Fibroblast of lung (primary cell): ENCODE measurements around the gene EPHB2. TPM values are rescaled to one million over a fixed set of nuclear protein-coding genes. Genes with fewer than 3 reads are reported as not detected.

ENCODE experiments used
- DNase-seq, 2 donors: peaks; one replicate each; pipeline versions ENCODE4 v3.0.0 to v3.0.0-alpha.2; 2010; ENCODE audit warnings: low read depth in 2 of 2
- H2AFZ ChIP-seq: 2 replicates; pipeline ENCODE4 v1.5.1; 2012; ENCODE audit warnings: low read length, control low read depth, inconsistent platforms
- H3K27ac ChIP-seq: 2 replicates; pipeline ENCODE4 v1.5.1; 2011; ENCODE audit warnings: low read length, control low read depth; ENCODE audit not compliant: insufficient read depth
- H3K27me3 ChIP-seq: 2 replicates; pipeline ENCODE4 v1.5.1; 2011; ENCODE audit warnings: mild to moderate bottlenecking, low read length; ENCODE audit not compliant: control insufficient read depth, insufficient read depth
- H3K36me3 ChIP-seq: 2 replicates; pipeline ENCODE4 v1.5.1; 2011; ENCODE audit warnings: low read length; ENCODE audit not compliant: control insufficient read depth, insufficient read depth
- H3K4me1 ChIP-seq: 2 replicates; pipeline ENCODE4 v1.5.1; 2011; ENCODE audit warnings: low read length; ENCODE audit not compliant: control insufficient read depth, insufficient read depth; ENCODE audit errors: extremely low read depth
- H3K4me2 ChIP-seq: 2 replicates; pipeline ENCODE4 v1.5.1; 2011; ENCODE audit warnings: low read length, control low read depth; ENCODE audit not compliant: insufficient read depth; ENCODE audit errors: extremely low read depth
- H3K4me3 ChIP-seq, 4 experiments: fragments of 200-600 bp in 1 of 4; sonication (generic) in 1 of 4; replicated peaks in 1 of 4; 2 replicates each; pipeline ENCODE4 v1.5.1; 2011 to 2016; ENCODE audit warnings: low read length in 4 of 4, low read depth in 3 of 4, mild to moderate bottlenecking in 3 of 4, control low read depth in 2 of 4, inconsistent platforms in 1 of 4, mixed read lengths in 1 of 4; ENCODE audit not compliant: insufficient read depth in 1 of 4; ENCODE audit errors: control extremely low read depth in 1 of 4
- H3K79me2 ChIP-seq: 2 replicates; pipeline ENCODE4 v1.5.1; 2012; ENCODE audit warnings: mild to moderate bottlenecking, low read length, inconsistent platforms; ENCODE audit not compliant: control insufficient read depth, insufficient read depth
- H3K9ac ChIP-seq: 2 replicates; pipeline ENCODE4 v1.5.1; 2011; ENCODE audit warnings: mild to moderate bottlenecking, low read length, control low read depth; ENCODE audit not compliant: insufficient read depth
- H3K9me3 ChIP-seq: 2 replicates; pipeline ENCODE4 v1.5.1; 2012; ENCODE audit warnings: low read depth, low read length; ENCODE audit not compliant: control insufficient read depth, insufficient read depth
- H4K20me1 ChIP-seq: 2 replicates; pipeline ENCODE4 v1.5.1; 2011; ENCODE audit warnings: low read length; ENCODE audit not compliant: control insufficient read depth, insufficient read depth; ENCODE audit errors: extremely low read depth
- EZH2 ChIP-seq: IDR thresholded peaks from 2 replicates; pipeline ENCODE4 v1.5.1; 2012; ENCODE audit warnings: low read length, control low read depth, mild to moderate bottlenecking; ENCODE audit errors: missing control alignments
- polyA plus RNA-seq, 2 donors: library from polyadenylated mRNA; depleted of rRNA in 1 of 2; stranded (reverse) in 1 of 2; unstranded in 1 of 2; fragments of >200 nt; gene quantifications; 2 replicates each; pipeline ENCODE4 v1.2.1, GENCODE V29; 2011 to 2012; ENCODE audit warnings: missing spikeins in 1 of 2
- total RNA-seq: library from RNA; depleted of rRNA; stranded (reverse); fragments of >200 nt; gene quantifications from 2 replicates; pipeline ENCODE4 v1.2.1, GENCODE V29; 2014
- TF ChIP-seq, protein P1 (sequence below), 2 donors: IDR thresholded peaks in 1 of 2; conservative IDR thresholded peaks in 1 of 2; 1 replicate in 1 of 2; 2 replicates in 1 of 2; pipeline ENCODE4 v1.5.1; 2011 to 2012; ENCODE audit warnings: low read length in 2 of 2, control low read depth in 1 of 2, inconsistent platforms in 1 of 2, low read depth in 1 of 2, mild to moderate bottlenecking in 1 of 2

The EPHB2 gene
- total and polyA plus RNA-seq, 2 donors (not counting 1 experiment from before 2014, with no cell fraction given) = 4.1 to 11.2 TPM

DNA sequence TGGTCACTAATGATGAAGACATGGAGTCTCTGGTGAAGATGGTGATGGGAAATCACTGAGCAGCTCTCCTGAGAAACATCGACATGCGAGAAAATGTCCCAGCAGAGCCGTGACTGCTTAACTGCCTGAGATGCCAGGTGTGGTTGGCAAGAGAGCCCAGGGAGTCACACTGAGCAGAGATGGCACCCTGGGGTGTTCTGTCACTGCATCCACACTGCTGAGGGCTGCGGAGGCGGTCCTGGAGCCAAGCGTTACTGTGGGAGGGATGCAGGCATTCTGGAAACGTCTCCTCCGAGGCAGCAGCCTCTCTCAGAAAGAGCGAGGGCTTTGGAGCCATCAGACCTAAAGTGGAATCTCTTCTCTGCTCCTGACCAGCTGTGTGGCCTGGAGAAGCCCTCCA, 57.2 kb downstream of the EPHB2 start:
- no peaks in the 10 kb centered on the region for H3K4me1 ChIP-seq
- DNase-seq = no peak
- no peak overlapping the region for H2AFZ ChIP-seq
- H3K79me2 ChIP-seq = no peaks in the 10 kb centered on the region
- no peak overlapping the region for H3K4me3 ChIP-seq
- H3K27ac ChIP-seq = no peak overlapping the region
- no peak overlapping the region for H3K9ac ChIP-seq
- H3K27me3 ChIP-seq = no peaks in the 10 kb centered on the region
- no peaks in the 10 kb centered on the region for H3K36me3 ChIP-seq
- no peak overlapping the region for H3K4me2 ChIP-seq
- TF ChIP-seq EZH2 = no peak
- TF ChIP-seq, protein P1, sequence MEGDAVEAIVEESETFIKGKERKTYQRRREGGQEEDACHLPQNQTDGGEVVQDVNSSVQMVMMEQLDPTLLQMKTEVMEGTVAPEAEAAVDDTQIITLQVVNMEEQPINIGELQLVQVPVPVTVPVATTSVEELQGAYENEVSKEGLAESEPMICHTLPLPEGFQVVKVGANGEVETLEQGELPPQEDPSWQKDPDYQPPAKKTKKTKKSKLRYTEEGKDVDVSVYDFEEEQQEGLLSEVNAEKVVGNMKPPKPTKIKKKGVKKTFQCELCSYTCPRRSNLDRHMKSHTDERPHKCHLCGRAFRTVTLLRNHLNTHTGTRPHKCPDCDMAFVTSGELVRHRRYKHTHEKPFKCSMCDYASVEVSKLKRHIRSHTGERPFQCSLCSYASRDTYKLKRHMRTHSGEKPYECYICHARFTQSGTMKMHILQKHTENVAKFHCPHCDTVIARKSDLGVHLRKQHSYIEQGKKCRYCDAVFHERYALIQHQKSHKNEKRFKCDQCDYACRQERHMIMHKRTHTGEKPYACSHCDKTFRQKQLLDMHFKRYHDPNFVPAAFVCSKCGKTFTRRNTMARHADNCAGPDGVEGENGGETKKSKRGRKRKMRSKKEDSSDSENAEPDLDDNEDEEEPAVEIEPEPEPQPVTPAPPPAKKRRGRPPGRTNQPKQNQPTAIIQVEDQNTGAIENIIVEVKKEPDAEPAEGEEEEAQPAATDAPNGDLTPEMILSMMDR (conservative IDR thresholded peaks at IDR 0.05 in 1 of 2, IDR thresholded peaks at IDR 0.05 in 1 of 2; ENCODE audit: low read depth in 1 of 2, low read length in 2 of 2) = no peak
- H4K20me1 ChIP-seq = no peaks in the 10 kb centered on the region
- no peaks in the 10 kb centered on the region for H3K9me3 ChIP-seq

DNA sequence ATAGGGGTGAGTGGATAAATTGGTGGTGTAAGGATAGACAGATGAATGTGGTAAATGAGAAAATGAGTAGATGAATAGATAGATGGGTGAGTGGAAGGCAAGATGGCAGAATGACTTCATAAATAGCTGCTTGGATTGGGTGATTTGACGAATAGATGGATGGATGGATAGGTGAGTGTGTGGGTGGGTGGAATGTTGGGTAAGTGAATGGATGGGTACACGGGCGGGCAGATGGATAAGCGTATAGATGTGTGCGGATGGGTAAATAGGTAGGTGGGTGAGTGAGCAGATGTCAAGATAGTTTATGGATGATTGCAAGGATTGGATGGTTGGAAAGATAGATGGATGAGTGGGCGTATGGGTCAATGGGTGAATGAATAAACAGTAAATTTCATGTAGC, 59.3 kb downstream of the EPHB2 start:
- no peak overlapping the region for H3K4me2 ChIP-seq
- no peaks in the 10 kb centered on the region for H3K27me3 ChIP-seq
- H3K36me3 ChIP-seq = no peaks in the 10 kb centered on the region
- H3K9ac ChIP-seq = no peak overlapping the region
- no peak overlapping the region for H3K27ac ChIP-seq
- H3K4me1 ChIP-seq = peaks cover 7% of the 10 kb centered on the region
- H2AFZ ChIP-seq = no peak overlapping the region
- no peaks in the 10 kb centered on the region for H4K20me1 ChIP-seq
- no peak overlapping the region for H3K4me3 ChIP-seq
- TF ChIP-seq EZH2 = no peak
- TF ChIP-seq, protein P1 (conservative IDR thresholded peaks at IDR 0.05 in 1 of 2, IDR thresholded peaks at IDR 0.05 in 1 of 2; ENCODE audit: low read depth in 1 of 2, low read length in 2 of 2) = no peak
- DNase-seq = no peak
- no peaks in the 10 kb centered on the region for H3K79me2 ChIP-seq
- H3K9me3 ChIP-seq = no peaks in the 10 kb centered on the region

DNA sequence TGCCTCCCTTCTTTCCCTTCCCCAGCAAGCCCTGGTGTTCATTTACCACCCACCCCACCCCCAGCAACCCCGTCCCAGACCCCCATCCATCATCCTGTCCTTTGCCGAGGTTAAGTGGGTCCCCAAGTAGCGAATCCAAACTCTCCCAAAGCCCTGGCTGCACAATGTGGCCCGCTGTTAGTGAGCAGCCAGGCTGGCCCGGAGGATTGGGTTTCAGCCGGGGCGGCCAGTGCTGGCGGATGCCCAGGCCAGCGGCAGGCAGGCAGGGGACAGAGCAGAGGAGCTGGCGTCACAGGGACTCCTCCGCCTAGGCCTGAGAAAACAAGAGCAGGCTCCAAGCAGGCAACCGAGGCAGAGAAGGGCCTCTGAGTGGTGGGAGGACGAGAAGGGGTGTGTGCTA, 61.4 kb downstream of the EPHB2 start:
- no peak for TF ChIP-seq EZH2
- TF ChIP-seq, protein P1 (conservative IDR thresholded peaks at IDR 0.05 in 1 of 2, IDR thresholded peaks at IDR 0.05 in 1 of 2; ENCODE audit: low read depth in 1 of 2, low read length in 2 of 2) = no peak
- peak in 1 of 2 donors; percentile 51 for DNase-seq
- Histone ChIP-seq H3K36me3 (no peaks in the 10 kb centered on the region), H3K27me3 (no peaks in the 10 kb centered on the region), H3K27ac (no peak overlapping the region), H4K20me1 (no peaks in the 10 kb centered on the region), H3K4me1 (peaks cover 7% of the 10 kb centered on the region), H3K4me3 (no peak overlapping the region), H3K9ac (no peak overlapping the region), H3K79me2 (no peaks in the 10 kb centered on the region), H3K4me2 (no peak overlapping the region), H3K9me3 (no peaks in the 10 kb centered on the region), H2AFZ (no peak overlapping the region)
